Neural progenitor cell (in vitro differentiated cells): Measurements from ENCODE around the gene NDRG4. TPM values are rescaled to one million over a fixed set of nuclear protein-coding genes. Genes with fewer than 3 reads are reported as not detected.

Experiments used
- DNase-seq: peaks from one replicate; pipeline ENCODE4 v3.0.0-alpha.2; 2016; ENCODE audit warnings: low spot score
- H2AFZ ChIP-seq: fragments of 200-600 bp; sonication (generic); replicated peaks from 2 replicates; pipeline ENCODE4 v1.6.1; 2016; ENCODE audit warnings: antibody characterized with exemption
- H3F3A ChIP-seq: fragments of 200-600 bp; sonication (generic); 2 replicates; pipeline ENCODE4 v1.6.1; 2016; ENCODE audit warnings: antibody characterized with exemption, low read depth
- H3K27ac ChIP-seq: fragments of 200-600 bp; sonication (generic); 2 replicates; pipeline ENCODE4 v1.5.1; 2016; ENCODE audit warnings: mild to moderate bottlenecking
- H3K27me3 ChIP-seq: fragments of 200-600 bp; sonication (generic); 2 replicates; pipeline ENCODE4 v1.6.1; 2016; ENCODE audit warnings: mild to moderate bottlenecking, moderate library complexity
- H3K36me3 ChIP-seq: fragments of 200-600 bp; sonication (generic); 2 replicates; pipeline ENCODE4 v1.5.1; 2016
- H3K4me1 ChIP-seq: fragments of 200-600 bp; sonication (generic); 2 replicates; pipeline ENCODE4 v1.6.1; 2016; ENCODE audit warnings: mixed run types
- H3K4me2 ChIP-seq: fragments of 200-600 bp; sonication (generic); 2 replicates; pipeline ENCODE4 v1.6.1; 2016
- H3K4me3 ChIP-seq: fragments of 200-600 bp; sonication (generic); 2 replicates; pipeline ENCODE4 v1.5.1; 2016
- H3K79me2 ChIP-seq: fragments of 200-600 bp; sonication (generic); 2 replicates; pipeline ENCODE4 v1.6.1; 2016; ENCODE audit warnings: low read depth
- H3K9ac ChIP-seq: fragments of 200-600 bp; sonication (generic); 2 replicates; pipeline ENCODE4 v1.6.1; 2016
- H3K9me3 ChIP-seq: fragments of 200-600 bp; sonication (generic); 2 replicates; pipeline ENCODE4 v1.5.1; 2016; ENCODE audit warnings: low read depth
- H4K20me1 ChIP-seq: fragments of 200-600 bp; sonication (generic); 2 replicates; pipeline ENCODE4 v1.6.1; 2016; ENCODE audit warnings: low read depth
- H3K27ac Mint-ChIP-seq: 3 replicates; pipeline ENCODE4 v1.8.0; 2021; ENCODE audit warnings: mixed read lengths
- H3K27me3 Mint-ChIP-seq: 2 replicates; pipeline ENCODE4 v1.8.0; 2022; ENCODE audit warnings: low read depth, mild to moderate bottlenecking, inconsistent platforms, moderate library complexity, mixed read lengths; ENCODE audit not compliant: insufficient read depth
- H3K36me3 Mint-ChIP-seq: 3 replicates; pipeline ENCODE4 v1.8.0; 2021; ENCODE audit warnings: mixed read lengths
- H3K4me1 Mint-ChIP-seq: 3 replicates; pipeline ENCODE4 v1.8.0; 2021; ENCODE audit warnings: mixed read lengths
- H3K4me3 Mint-ChIP-seq: 3 replicates; pipeline ENCODE4 v1.8.0; 2021; ENCODE audit warnings: mild to moderate bottlenecking, moderate library complexity, mixed read lengths
- H3K9me3 Mint-ChIP-seq: 3 replicates; pipeline ENCODE4 v1.8.0; 2020; ENCODE audit warnings: mixed read lengths
- EZH2 ChIP-seq: fragments of 200-600 bp; sonication (generic); IDR thresholded peaks from 2 replicates; pipeline ENCODE4 v1.6.1; 2017; ENCODE audit warnings: antibody characterized with exemption, mild to moderate bottlenecking, moderate library complexity
- EZH2phosphoT487 ChIP-seq: fragments of 200-600 bp; sonication (generic); IDR thresholded peaks from 2 replicates; pipeline ENCODE4 v1.6.1; 2017; ENCODE audit warnings: antibody characterized with exemption
- total RNA-seq: library from RNA; depleted of rRNA; stranded (reverse); fragments of >200 nt; gene quantifications from 2 replicates; pipeline ENCODE4 v1.2.3, GENCODE V29; 2015; ENCODE audit warnings: low replicate concordance
- TF ChIP-seq, protein P1 (sequence below): fragments of 200-600 bp; sonication (generic); IDR thresholded peaks from 2 replicates; pipeline ENCODE4 v1.5.1; 2017; ENCODE audit warnings: antibody characterized with exemption, mild to moderate bottlenecking

The NDRG4 gene
- total RNA-seq, 1 donor from 2014 or later: 14.6 TPM

DNA sequence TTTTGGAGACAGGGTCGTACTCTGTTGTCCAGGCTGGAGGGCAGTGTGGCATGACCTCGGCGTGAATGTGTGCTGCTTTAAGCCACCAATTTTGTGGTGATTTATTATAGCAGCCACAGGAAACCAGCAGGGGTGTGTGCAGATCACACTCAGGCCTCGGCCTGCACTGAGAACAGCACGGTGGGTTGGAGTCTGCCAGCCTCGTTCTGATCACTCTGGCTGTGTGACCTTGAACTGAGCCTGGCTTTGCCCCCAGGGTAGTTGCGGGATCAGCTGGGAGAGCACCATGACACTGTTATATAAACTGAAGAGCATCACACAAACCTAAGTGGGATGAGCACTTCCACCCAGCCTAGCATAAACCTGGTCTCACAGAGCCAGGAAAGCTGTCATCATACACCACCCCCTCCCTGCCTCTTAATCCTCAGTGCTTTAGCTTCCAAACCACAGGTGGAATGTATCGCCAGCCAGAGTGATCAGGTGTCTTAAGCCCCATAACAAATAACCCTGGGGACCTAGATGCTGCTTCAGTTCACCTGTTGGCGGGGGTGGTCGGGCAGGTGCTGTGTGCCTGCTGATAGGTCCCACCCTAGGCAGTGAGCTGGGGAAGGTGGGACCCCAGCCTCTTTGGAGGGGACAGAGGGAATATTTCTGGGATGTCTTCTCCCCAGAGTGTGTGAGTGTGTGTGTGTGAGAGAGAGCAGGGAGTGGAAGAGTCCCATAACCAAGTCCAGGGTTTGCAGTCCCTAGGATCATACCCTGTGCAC is 28.6 kb upstream of the NDRG4 start:
- H3K36me3 ChIP-seq: no peaks in the 10 kb centered on the region
- H3K27me3 ChIP-seq: peaks cover 14% of the 10 kb centered on the region
- Mint-ChIP-seq H3K27me3 (peaks cover 36% of the 10 kb centered on the region), H3K36me3 (no peaks in the 10 kb centered on the region), H3K4me1 (peaks cover 3% of the 10 kb centered on the region), H3K4me3 (no peak overlapping the region), H3K9me3 (no peaks in the 10 kb centered on the region), H3K27ac (no peak overlapping the region)
- H2AFZ ChIP-seq: no peak overlapping the region
- H3K79me2 ChIP-seq: no peaks in the 10 kb centered on the region
- H3K4me1 ChIP-seq: no peaks in the 10 kb centered on the region
- no peak overlapping the region for H3K27ac ChIP-seq
- no peak overlapping the region for H3K4me2 ChIP-seq
- no peak overlapping the region for H3K9ac ChIP-seq
- no peak overlapping the region for H3K4me3 ChIP-seq
- DNase-seq: no peak
- TF ChIP-seq, protein P1, sequence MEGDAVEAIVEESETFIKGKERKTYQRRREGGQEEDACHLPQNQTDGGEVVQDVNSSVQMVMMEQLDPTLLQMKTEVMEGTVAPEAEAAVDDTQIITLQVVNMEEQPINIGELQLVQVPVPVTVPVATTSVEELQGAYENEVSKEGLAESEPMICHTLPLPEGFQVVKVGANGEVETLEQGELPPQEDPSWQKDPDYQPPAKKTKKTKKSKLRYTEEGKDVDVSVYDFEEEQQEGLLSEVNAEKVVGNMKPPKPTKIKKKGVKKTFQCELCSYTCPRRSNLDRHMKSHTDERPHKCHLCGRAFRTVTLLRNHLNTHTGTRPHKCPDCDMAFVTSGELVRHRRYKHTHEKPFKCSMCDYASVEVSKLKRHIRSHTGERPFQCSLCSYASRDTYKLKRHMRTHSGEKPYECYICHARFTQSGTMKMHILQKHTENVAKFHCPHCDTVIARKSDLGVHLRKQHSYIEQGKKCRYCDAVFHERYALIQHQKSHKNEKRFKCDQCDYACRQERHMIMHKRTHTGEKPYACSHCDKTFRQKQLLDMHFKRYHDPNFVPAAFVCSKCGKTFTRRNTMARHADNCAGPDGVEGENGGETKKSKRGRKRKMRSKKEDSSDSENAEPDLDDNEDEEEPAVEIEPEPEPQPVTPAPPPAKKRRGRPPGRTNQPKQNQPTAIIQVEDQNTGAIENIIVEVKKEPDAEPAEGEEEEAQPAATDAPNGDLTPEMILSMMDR: no peak
- no peak for TF ChIP-seq EZH2phosphoT487
- TF ChIP-seq EZH2: no peak
- no peaks in the 10 kb centered on the region for H3F3A ChIP-seq
- no peaks in the 10 kb centered on the region for H4K20me1 ChIP-seq
- no peaks in the 10 kb centered on the region for H3K9me3 ChIP-seq

DNA sequence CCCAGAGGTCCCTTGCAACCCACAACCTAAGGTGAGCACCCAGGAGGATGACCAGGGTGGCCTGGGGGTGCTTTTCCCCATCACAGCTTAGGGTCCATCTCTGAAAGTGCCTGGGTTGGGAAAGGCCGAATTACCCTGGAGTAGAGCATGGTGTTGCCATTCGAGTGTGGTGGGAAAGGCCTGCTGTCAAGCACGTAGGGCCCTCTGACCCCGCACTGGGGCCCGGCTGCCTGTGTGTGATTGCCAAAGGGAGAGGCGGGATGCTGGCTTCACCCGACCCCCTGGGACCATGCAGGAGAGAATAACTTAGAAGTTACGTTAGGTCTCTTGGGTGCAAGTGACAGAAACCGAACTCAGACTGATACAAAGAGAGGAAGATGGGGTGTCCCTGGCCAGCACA is 27.7 kb upstream of the NDRG4 start:
- no peak overlapping the region for H2AFZ ChIP-seq
- no peak overlapping the region for H3K9ac ChIP-seq
- no peaks in the 10 kb centered on the region for H3K79me2 ChIP-seq
- no peak overlapping the region for H3K4me2 ChIP-seq
- TF ChIP-seq EZH2 (no peak), EZH2phosphoT487 (no peak)
- TF ChIP-seq, protein P1: no peak
- peaks cover 5% of the 10 kb centered on the region for H3K27me3 ChIP-seq
- H4K20me1 ChIP-seq: no peaks in the 10 kb centered on the region
- Mint-ChIP-seq H3K4me3 (no peak overlapping the region), H3K27ac (no peak overlapping the region), H3K36me3 (no peaks in the 10 kb centered on the region), H3K4me1 (peaks cover 3% of the 10 kb centered on the region), H3K9me3 (no peaks in the 10 kb centered on the region), H3K27me3 (peaks cover 27% of the 10 kb centered on the region)
- H3F3A ChIP-seq: no peaks in the 10 kb centered on the region
- no peak for DNase-seq
- no peaks in the 10 kb centered on the region for H3K9me3 ChIP-seq
- no peaks in the 10 kb centered on the region for H3K36me3 ChIP-seq
- H3K4me3 ChIP-seq: no peak overlapping the region
- H3K4me1 ChIP-seq: no peaks in the 10 kb centered on the region
- no peak overlapping the region for H3K27ac ChIP-seq

DNA sequence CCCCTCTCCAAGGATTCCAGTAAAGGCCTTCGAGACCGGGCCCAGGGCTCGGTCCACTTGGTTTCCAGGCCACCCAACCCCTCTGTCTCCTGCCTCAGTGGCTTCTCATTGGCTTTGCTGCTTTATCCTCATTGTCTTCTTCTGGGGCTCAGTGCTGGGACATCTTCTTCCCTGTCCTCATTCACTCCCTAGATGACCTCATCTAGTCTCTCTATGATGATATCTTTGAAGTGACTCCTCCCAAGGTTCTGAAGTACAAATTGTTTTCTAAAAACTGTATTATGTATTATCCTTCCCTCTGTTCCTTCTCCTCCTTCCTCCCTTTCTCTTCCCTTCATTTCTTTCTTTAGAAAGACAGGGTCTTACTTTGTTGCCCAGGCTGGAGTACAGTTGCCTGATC is 27.1 kb upstream of the NDRG4 start:
- H3F3A ChIP-seq: no peaks in the 10 kb centered on the region
- no peaks in the 10 kb centered on the region for H3K4me1 ChIP-seq
- H3K27ac Mint-ChIP-seq: peak overlapping the region; percentile 32
- no peaks in the 10 kb centered on the region for H3K9me3 Mint-ChIP-seq
- no peak overlapping the region for H3K9ac ChIP-seq
- H3K79me2 ChIP-seq: no peaks in the 10 kb centered on the region
- no peak overlapping the region for H3K27ac ChIP-seq
- H3K9me3 ChIP-seq: no peaks in the 10 kb centered on the region
- peaks cover 25% of the 10 kb centered on the region for H3K27me3 Mint-ChIP-seq
- no peaks in the 10 kb centered on the region for H3K27me3 ChIP-seq
- H3K4me2 ChIP-seq: no peak overlapping the region
- peaks cover 3% of the 10 kb centered on the region for H3K4me1 Mint-ChIP-seq
- TF ChIP-seq EZH2phosphoT487 (no peak), EZH2 (no peak)
- TF ChIP-seq, protein P1: no peak
- no peak overlapping the region for H3K4me3 Mint-ChIP-seq
- H3K36me3 Mint-ChIP-seq: no peaks in the 10 kb centered on the region
- no peaks in the 10 kb centered on the region for H3K36me3 ChIP-seq
- H2AFZ ChIP-seq: no peak overlapping the region
- no peak for DNase-seq
- no peak overlapping the region for H3K4me3 ChIP-seq
- H4K20me1 ChIP-seq: no peaks in the 10 kb centered on the region
